Right ventricle myocardium inferior (tissue), 1 donor: ENCODE data around the gene RAPGEF6. TPM values are rescaled to one million over a fixed set of nuclear protein-coding genes. Genes with fewer than 3 reads are reported as not detected.
"Not testable (repeated sequence)": the region's sequence is repeated elsewhere in the genome, so short reads cannot be mapped to it uniquely, and the experiment has no call there.

Source experiments
- ATAC-seq: fragments of 200-7000 bp; cut with Tn5 transposase; one replicate; pipeline ENCODE4 v1.9.1; 2020; ENCODE audit warnings: mild to moderate bottlenecking, moderate library complexity
- DNase-seq: peaks from one replicate; pipeline ENCODE4 v3.0.0; 2021; ENCODE audit errors: missing footprints
- intact Hi-C: fragments of 100-400 bp; cut with DNase I; formaldehyde crosslinking; loops from one replicate; pipeline ENCODE4 v1.11.0; 2022
- total RNA-seq: library from RNA; stranded (reverse); fragmentation: NEBNext Ultra II Directional; extraction: Animal tissue kit (Norgen Biotek cat#: 25700); gene quantifications from one replicate; pipeline ENCODE4 v1.2.1, GENCODE V29; 2021
- donor health status: DM: no; HTN: yes; CAD: no; lungs with severe emphysema.

The RAPGEF6 gene
- total RNA-seq, 1 donor from 2014 or later: 8.5 TPM

DNA sequence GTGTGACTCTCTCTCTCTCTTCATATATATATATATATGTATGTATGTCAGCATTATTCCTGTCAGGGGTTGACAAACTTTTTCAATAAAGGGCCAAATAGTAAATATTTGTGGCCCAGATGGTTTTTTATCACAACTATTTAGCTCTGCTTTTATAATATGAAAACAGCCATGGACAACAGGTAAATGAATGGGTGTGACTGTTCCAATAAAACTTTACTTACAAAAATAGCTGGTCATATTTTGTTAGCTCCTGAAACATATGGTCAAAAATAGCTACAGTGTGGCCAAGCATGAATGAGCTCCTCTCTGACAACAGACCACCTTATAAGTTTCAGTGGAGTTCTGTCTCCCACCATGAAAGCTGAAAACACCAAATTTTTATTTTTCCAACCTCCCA lies 21.6 kb downstream of the RAPGEF6 start:
- no peak for ATAC-seq
- intact Hi-C loops: no loop called here
- DNase-seq: no peak

DNA sequence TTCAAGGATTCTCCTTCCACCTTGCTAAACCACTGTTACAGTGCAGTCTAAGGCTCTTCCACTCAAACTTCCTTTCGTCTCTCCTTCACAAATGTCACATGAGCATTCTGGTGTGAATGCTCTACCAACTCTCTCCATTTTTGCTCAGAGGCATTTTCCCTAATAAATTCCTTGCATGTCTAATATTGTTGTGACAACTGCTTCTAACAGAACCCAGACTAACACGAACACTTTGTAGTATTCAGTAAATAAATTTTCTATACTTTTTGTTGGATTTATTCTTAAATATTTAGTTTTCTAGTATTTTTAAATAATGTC lies 24.0 kb downstream of the RAPGEF6 start:
- no peak for ATAC-seq
- no peak for DNase-seq
- intact Hi-C loops: no loop called here

DNA sequence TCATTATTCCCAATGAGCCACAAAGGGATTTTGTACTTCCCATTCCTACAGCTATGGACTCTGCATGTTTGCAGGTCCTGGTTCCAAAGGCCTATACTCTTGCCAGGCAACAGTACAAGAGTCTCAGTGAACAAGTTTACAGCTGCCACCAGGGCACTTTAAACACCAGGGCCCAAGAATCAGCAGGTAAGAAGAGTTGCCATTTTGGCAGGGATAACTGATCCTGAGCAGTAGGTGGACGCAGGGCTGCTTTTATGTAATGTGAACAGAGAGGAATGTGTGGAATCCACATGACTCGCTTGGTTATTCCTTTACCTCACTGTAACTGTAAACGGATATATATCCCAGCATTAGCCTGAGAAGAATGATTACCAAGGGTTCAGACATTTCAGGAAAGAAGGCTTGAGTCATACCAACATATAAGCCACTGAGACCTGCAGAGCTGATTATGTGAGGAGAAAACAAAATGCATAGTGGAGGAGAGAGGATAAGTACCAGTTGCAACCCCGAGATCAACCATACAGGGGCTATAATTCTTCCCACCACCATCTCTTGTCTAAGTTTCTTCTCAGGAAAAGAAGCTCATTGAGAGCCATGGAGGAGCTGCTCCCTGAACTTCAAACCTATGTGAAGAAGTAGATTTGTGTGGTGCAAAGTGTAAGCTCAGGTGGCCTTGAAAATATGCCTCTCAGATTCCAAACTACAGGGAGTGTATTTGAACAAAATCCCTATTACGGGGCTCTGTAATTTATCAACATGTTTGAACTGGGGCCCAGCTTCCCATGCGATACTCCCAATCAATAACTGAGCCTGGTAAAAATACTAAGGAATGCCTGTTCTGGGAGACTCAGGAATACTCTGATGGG lies 24.6 kb downstream of the RAPGEF6 start:
- ATAC-seq (no peak), DNase-seq (no peak)
- intact Hi-C loops: no loop called here

DNA sequence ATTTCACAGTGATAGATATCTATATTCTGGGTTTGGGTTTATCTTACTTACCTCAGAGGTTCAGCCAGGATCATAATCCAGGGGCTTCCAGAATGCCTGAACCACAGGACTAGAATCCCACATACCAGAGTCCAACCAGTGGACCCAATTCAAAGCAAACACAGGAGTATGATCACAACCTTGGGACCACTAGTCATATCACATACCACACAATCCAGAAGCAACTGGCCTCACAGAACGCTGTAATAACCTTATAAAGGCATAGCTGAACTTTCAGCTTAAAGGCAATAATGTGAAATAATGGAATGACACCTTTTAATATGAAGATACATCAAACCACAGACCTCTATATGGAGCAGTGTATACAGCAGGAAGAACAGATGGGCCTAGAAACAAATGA lies 25.3 kb downstream of the RAPGEF6 start:
- DNase-seq (no peak), ATAC-seq (no peak)
- intact Hi-C loops: no loop called here

DNA sequence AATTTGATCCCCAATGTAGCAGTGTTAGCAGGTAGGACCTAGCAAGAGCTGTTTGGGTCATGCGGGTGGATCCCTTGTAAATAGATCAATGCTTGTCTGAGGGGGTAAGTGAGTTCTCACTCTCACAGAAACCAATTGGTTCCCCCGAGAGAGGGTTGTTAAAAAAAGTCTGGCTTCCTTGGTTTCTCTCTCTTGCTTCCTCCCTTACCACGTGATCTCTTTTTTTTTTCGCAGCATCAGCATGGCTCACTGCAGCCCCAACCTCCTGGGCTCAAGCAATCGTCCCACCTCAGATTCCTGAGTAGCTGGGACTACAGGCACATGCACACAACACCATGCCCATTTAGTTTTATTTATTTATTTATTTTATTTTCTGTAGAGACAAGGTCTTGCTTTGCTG lies 26.4 kb downstream of the RAPGEF6 start:
- no peak for DNase-seq
- intact Hi-C loops: no loop called here
- no peak for ATAC-seq

DNA sequence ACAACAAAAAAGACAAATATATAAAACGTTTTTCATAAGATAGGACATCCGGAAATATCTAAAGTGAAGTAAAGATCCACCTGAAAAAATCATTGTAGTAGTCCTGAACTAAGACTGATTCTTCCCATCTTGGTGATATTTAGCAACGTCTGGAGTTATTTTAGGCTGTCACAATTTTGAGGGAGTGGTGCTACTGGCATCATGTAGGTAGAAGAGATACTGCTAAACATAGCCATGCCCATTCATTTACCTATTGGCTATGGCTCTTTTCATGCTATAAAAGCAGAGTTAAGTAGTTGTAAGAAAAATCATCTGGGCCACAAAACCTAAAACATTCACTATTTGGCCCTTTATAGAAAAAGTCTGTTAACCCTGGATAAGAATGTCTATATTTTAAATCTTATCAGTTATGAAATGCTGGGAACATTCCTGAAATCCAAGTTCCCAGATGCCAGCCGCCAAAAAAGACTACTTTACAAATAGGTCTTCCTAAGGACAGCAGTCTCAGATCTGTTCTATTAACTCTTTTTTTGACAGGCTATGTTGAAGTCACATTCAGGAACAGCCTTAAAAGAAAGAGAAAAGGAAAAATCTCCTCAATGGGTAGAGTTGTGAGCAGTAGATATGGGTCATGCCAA lies 27.0 kb downstream of the RAPGEF6 start:
- ATAC-seq (no peak), DNase-seq (no peak)
- intact Hi-C loops: no loop called here

DNA sequence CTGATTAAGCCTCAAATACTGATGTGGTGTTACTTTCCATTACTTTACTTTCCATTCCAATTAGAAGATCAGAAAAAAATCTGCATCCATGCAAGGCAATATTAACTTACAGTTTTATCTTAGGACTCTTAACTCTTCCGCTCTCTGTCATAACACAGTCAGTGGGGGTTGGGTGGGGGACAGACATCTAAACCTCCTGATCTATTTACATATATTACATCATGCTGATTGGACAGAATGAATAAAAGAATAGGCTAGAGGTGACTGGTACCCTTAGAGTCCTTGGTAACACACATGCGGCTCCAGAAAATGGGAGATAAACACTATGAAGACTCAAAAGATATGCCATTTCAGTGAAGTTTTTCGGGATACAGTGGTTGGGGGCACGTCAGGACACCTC lies 27.6 kb downstream of the RAPGEF6 start:
- DNase-seq: no peak
- ATAC-seq: no peak
- intact Hi-C loops: no loop called here

DNA sequence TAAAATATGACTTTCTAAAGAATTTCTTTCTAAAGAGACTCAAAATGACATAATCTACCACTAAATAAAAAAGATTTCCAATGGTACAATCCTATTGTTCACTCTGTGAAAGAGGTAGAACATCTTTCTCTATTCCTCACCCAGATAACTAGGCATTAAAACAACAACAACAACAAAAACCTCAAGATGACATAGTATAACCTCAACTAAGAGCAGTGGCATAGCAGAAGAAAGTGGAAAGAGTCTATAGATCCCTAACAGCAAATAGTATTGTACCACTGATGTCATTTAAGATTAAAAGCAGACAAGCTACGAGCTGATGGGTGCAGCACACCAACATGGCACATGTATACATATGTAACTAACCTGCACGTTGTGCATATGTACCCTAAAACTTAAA lies 29.9 kb downstream of the RAPGEF6 start:
- intact Hi-C loops: no loop called here
- no peak for DNase-seq
- no peak for ATAC-seq

DNA sequence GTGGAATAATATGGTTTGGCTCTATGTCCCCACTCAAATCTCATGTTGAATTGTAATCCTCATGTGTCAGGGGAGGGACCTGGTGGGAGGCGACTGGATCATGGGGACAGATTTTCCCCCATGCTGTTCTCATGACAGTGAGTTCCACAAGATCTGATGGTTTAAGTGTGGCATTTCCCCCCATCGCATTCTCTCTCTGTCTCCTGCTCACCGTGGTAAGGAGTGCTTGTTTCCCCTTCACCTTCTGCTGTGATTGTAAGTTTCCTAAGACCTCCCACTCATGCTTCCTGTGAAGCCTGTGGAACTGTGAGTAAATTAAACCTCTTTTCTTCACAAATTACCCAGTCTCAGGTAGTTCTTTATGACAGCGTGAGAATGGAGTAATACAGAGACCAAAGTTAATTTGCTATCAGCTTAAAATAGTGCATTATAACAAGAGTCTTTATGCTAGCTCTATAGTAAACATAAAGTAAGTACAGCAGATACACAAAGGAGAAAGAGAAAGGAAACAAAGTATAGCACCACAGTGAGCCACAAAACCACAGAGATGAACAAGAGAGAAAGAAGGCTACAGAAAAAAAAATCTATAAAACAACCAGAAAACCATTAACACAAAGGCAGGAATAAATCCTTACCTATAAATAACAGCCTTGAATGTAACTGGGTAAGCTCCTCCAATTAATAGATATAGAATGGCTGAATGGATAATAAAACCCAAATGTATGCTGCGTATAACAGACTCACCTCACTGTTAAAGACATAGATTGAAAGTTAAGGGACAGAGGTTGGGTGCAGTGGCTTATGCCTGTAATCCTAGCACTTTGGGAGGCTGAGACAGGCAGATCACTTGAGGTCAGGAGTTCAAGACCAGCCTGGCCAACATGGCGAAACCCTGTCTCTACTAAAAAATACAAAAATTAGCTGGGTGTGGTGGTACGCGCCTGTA lies 39.7 kb downstream of the RAPGEF6 start:
- intact Hi-C loops: no loop called here
- DNase-seq: no peak
- ATAC-seq: no peak

DNA sequence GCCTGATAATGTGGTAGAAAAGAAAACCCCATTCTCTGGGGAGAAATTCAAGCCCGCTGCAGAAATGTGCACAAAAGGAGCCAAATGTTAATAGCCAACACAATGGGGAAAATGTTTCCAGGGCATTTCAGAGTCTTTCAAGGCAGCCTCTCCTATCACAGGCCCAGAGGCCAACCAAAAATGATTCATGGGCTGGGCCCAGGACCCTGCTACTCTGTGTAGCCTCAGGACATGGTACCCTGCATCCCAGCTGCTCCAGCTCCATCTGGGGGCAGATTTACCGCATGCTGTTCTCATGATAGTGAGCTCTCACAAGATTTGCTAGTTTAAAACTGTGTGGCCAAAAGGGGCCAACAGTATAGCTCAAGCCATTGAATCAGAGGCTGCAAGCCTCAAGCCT lies 41.1 kb downstream of the RAPGEF6 start:
- intact Hi-C loops: no loop called here
- ATAC-seq (no peak), DNase-seq (no peak)

DNA sequence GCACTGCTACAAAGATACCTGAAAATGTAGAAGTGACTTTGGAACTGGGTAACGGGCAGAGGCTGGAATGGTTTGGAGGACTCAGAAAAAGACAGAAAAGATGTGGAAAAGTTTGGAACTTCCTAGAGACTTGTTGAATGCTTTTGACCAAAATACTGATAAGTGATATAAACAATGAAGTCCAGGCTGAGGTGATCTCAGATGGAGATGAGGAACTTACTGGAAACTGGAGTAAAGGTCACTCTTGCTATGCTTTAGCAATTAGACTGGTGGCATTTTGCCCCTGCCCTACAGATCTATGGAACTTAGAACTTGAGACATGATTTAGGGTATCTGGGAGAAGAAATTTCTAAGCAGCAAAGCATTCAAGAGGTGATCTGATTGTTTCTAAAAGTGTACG lies 41.6 kb downstream of the RAPGEF6 start:
- DNase-seq, ATAC-seq, intact Hi-C loops: not testable (repeated sequence)

DNA sequence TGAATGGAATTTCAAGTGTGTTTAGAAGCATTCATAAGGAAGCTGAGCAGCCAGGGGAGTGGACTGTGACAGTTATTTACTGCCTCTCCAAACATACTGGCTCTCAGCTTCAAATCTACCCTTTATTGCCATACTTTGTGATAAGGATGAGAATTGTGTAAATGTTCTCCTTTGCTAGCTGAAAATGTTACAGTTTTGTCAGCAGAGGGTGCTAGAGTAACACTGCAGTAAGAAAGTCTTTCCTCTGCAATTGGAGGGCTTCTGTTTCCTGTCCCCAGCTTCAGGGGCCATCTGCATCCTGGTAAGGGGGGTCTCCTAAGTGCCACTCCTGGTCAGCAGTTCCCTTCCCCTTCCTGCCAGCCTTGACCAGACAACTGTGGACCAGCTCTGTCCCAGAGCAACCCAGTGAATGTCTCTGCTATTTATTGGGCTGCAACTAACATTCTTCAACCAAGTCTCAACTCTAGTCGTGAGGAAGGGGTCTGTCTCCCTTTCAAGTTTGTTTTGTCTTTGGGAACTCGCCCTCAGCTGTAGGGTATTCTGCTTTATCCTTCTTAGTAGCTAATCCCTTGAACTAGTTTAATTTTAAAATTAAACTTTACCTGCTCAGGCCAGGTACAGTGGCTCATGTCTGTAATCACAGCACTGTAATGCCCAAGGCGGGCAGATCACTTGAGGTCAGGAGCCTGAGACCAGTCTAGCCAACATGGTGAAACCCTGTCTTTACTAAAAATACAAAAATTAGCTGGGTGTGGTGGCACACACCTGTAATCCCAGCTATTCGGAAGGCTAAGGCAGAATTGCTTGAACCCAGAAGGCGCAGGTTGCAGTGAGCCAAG lies 45.3 kb downstream of the RAPGEF6 start:
- intact Hi-C loops: loop anchor here (1.0 to 2.0 kb wide), 3 partner anchors 219 to 473 kb away; no protein-coding TSS in a partner anchor
- ATAC-seq (peak; percentile 62), DNase-seq (no peak)

DNA sequence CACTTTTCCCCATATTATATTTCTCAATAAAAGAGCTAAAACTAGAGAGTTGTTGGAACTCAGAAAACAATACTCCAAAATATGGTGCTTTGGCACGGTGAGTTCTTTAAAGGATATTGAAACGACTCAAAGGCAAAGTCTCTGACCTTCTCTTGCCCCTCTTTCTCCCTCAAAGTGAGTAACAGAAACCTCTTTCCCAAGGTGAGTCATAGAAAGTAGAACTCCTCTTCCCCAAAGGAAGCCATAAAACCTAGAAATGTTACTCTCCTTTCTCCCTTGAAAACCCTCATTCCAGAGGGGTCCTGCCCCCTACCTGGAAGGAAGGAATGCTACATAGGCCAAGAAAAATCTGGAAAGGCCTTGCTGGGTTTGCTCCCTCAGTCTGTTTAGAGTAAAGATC lies 47.5 kb downstream of the RAPGEF6 start:
- intact Hi-C loops: no loop called here
- no peak for ATAC-seq
- DNase-seq: no peak

DNA sequence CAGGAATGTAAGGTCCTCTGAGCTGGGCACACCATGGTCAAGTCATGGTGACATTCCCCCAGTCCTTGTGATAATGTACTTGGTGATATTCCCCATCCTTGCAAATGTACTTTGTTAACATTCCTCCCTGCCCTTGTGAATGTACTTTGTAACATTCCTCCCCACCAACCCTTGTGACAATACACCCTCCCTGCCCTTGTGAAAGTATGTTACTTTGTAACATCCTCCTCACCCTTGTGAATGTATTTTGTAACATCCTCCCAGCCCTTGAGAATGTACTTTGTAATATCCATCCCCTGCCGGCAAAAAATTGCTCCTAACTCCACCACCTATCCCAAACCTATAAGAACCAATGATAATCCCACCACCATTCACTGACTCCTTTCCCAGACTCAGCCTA lies 53.3 kb downstream of the RAPGEF6 start:
- intact Hi-C loops: no loop called here
- ATAC-seq (no peak), DNase-seq (no peak)

DNA sequence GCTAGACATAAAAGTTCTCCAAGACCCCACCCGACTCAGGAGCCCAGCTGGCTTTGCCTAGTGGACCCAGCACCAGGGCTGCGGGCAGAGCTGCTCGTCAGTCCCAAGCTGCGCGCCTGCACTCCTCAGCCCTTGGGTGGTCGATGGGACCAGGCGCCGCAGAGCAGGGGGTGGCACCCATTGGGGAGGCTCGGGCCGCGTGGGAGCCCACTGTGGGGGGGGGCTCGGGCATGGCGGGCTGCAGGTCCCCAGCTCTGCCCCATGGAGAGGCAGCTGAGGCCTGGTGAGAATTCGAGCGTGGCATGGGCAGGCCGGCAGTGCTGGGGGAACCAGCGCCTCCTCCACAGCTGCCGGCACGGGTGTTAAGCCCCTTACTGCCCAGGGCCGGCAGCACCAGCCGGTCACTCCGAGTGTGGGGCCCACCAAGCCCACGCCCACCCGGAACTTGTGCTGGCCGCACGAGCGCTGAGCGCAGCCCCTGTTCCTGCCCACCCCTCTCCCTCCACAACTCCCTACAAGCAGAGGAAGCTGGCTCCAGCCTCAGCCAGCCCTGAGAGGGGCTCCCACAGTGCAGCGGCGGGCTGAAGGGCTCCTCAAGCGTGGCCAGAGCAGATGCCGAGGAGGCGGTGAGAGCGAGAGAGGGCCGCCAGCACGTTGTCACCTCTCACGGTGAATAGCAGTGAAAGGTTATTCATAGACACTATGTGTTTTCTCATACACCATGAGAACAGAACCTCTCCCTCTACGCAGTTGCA lies 54.9 kb downstream of the RAPGEF6 start:
- no peak for DNase-seq
- intact Hi-C loops: no loop called here
- ATAC-seq: no peak

DNA sequence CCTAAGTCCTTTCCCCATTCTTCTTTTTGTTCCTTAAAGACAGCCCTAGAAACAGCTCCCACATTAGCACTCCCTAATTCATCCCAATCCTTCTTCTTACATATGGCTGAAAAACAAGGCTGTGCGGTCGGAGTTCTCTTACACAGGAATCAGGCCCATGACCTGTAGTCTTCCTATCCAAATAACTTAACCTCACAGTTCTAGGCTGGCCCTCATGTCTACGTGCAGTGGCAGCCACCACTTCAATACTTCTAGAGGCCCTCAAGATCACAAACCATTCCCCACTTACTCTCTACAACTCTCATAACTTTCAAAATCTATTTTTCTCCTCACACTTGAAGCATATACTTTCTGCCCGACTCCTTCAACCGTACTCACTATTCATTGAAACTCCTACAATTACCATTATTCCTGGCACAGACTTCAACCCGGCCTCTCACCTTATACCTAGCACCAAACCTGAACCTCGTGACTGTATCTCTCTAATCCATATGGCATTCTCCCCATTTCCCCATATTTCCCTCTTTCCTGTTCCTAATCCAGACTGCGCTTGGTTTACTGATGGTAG lies 59.3 kb downstream of the RAPGEF6 start:
- DNase-seq (no peak), ATAC-seq (no peak)
- intact Hi-C loops: no loop called here

DNA sequence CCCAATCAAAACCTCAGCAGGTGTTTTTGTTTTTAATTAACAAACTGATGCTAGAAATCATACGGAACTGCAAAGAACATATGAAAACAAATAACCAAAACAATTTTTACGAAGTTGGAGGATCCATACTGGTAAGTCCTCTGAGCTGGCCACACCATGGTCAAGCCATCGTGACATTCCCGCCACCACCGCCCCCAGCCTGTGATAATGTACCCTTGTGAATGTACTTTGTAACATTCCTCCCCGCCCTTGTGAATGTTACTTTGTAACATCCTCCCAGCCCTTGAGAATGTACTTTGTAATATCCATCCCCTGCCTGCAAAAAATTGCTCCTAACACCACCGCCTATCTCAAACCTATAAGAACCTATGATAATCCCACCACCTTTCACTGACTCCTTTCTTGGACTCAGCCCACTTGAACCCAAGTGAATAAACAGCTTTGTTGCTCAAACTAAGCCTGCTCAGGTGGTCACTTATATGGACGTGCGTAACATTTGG lies 63.3 kb downstream of the RAPGEF6 start:
- intact Hi-C loops: no loop called here
- no peak for DNase-seq
- ATAC-seq: no peak

DNA sequence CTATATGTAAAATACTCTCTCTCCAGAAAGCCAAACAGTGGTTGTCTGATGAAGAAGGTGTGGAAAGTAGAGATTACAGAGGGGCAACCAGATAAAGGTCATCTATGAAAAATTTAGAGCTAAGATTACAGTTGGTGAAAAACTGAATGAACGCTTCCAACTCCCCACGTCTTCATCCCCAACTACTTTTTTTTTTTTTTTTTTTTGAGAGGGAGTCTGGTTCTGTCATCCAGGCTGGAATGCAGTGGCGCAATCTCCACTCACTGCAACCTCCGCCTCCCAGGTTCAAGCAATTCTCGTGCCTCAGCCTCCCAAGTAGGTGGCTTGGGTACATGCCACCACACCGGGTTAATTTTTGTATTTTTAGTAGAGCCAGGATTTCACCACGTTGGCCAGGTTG lies 64.3 kb downstream of the RAPGEF6 start:
- DNase-seq (no peak), ATAC-seq (no peak)
- intact Hi-C loops: no loop called here
